ENCODE results near the gene CARD9.

Gene CARD9

DNA sequence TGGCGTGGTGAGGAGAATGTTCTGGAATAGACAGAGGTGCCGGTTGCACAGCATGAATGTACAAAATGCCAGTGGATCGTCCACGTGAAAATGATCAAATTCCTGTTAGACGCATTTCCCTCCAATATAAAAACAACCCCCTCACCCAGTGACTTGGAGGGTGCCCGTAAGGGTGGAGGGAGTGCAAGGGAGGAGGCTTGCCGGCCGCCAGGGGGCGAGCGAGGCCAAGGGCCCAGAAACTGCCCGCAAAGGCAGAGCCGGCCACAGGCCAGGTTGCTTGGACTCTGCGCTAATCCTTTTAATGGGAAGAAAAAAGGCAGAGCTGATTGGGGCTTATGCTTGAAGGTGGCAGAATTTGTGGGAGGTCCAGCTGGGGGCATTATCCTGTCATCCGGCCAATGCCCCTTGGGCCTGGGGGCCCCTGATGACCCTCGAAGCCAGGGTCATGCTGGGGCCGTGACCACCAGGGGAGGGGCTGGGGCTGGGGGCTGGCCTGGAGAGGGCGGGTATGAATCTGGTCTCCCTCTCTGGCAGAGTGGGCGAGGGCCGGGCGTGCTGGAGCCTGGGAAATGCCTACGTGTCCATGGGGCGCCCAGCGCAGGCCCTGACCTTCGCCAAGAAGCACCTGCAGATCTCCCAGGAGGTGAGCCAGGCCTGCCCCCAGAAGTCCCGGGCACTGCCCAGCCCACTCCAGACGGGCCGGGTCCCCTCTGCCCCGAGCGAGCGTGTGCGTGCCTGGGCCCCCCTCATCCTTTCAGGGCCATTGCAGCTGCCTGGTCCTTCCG is 34.1 kb downstream of the CARD9 start:
- no peak for DNase-seq (ENCODE audit: low read depth)
- TF ChIP-seq, protein P1, sequence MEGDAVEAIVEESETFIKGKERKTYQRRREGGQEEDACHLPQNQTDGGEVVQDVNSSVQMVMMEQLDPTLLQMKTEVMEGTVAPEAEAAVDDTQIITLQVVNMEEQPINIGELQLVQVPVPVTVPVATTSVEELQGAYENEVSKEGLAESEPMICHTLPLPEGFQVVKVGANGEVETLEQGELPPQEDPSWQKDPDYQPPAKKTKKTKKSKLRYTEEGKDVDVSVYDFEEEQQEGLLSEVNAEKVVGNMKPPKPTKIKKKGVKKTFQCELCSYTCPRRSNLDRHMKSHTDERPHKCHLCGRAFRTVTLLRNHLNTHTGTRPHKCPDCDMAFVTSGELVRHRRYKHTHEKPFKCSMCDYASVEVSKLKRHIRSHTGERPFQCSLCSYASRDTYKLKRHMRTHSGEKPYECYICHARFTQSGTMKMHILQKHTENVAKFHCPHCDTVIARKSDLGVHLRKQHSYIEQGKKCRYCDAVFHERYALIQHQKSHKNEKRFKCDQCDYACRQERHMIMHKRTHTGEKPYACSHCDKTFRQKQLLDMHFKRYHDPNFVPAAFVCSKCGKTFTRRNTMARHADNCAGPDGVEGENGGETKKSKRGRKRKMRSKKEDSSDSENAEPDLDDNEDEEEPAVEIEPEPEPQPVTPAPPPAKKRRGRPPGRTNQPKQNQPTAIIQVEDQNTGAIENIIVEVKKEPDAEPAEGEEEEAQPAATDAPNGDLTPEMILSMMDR (IDR thresholded peaks at IDR 0.05; ENCODE audit: control insufficient read depth, insufficient read depth, low read depth, low read length, missing control alignments) = peak; percentile 76
- H3K4me3 ChIP-seq (ENCODE audit: control insufficient read depth, low read depth, low read length) = no peak overlapping the region

DNA sequence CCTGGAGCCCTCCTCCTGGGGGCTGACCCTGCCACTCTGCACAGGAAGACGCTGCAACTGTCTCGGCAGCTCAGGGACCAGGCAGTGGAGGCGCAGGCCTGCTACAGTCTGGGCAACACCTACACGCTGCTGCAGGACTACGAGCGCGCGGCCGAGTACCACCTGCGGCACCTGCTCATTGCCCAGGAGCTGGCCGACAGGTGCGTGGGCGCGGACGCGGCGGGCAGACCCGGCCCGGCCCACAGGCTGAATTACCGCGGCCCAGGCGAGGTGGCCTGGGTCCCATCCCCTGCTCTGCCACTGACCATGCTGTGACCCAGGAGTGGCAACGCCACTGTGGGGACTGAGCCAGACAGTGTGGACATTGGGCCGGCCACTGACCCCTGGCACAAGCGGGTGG is 35.0 kb downstream of the CARD9 start:
- no peak for DNase-seq (ENCODE audit: low read depth)
- TF ChIP-seq, protein P1 (IDR thresholded peaks at IDR 0.05; ENCODE audit: control insufficient read depth, insufficient read depth, low read depth, low read length, missing control alignments) = no peak
- H3K4me3 ChIP-seq (ENCODE audit: control insufficient read depth, low read depth, low read length) = no peak overlapping the region

DNA sequence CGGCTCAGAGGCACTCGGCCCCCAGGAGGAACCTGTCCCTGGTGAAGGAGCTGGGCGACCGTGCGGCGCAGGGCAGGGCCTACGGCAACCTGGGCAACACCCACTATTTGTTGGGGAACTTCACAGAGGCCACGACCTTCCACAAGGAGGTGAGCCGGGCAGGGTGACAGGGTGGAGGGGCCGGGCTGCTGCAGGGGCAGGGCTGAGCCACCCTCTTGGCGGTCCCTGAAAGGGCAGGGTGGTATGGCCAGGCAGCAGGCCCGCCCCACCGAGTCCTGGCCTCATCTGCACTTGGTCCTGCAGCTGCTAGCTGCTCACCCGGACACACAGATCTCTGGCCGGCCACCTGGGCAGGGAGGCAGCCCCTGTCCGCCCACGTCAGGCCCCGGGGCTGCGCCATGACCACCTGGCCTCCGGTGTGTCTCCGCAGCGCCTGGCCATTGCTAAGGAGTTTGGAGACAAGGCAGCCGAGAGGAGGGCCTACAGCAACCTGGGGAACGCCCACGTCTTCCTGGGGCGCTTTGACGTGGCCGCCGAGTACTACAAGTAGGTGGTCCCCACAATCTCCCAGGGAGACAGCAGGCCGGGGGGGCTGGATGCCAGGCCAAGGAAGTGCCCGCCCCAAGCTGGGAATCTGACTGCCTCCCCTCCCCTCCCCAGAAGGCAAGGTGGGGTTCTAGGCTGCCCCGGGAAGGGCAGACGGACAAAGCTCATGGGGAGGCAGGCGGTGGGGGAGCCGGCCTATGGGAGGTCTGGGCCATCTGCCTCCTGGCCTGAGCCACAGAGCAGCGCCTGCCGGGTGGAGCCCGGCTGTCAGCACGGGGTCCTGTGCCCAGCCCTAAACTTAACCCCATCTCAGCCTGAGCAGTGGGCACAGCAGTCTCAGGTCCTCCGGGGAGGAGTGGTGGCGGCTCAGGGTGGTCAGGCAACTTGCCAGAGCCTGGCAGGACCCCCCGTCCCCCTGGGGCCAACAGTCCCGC is 35.8 kb downstream of the CARD9 start:
- TF ChIP-seq, protein P1 (IDR thresholded peaks at IDR 0.05; ENCODE audit: control insufficient read depth, insufficient read depth, low read depth, low read length, missing control alignments) = no peak
- DNase-seq (ENCODE audit: low read depth) = no peak
- no peak overlapping the region for H3K4me3 ChIP-seq (ENCODE audit: control insufficient read depth, low read depth, low read length)

DNA sequence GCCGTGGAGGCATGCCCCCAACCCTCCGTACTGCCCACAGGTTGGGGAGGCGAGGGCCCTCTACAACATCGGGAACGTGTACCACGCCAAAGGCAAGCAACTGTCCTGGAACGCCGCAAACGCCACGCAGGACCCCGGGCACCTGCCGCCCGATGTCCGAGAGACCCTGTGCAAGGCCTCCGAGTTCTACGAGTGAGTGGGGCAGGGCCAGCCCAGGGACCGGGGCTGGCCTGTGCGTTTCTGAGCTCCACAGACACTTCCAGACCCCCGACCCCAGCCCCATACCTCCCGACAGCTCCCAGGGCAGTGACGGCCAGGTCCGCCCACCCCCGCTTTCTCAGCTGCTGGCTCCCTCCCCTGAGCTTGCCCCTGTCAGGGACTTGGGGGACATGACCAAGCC is 36.6 kb downstream of the CARD9 start:
- TF ChIP-seq, protein P1 (IDR thresholded peaks at IDR 0.05; ENCODE audit: control insufficient read depth, insufficient read depth, low read depth, low read length, missing control alignments) = no peak
- H3K4me3 ChIP-seq (ENCODE audit: control insufficient read depth, low read depth, low read length) = no peak overlapping the region
- DNase-seq (ENCODE audit: low read depth) = no peak

DNA sequence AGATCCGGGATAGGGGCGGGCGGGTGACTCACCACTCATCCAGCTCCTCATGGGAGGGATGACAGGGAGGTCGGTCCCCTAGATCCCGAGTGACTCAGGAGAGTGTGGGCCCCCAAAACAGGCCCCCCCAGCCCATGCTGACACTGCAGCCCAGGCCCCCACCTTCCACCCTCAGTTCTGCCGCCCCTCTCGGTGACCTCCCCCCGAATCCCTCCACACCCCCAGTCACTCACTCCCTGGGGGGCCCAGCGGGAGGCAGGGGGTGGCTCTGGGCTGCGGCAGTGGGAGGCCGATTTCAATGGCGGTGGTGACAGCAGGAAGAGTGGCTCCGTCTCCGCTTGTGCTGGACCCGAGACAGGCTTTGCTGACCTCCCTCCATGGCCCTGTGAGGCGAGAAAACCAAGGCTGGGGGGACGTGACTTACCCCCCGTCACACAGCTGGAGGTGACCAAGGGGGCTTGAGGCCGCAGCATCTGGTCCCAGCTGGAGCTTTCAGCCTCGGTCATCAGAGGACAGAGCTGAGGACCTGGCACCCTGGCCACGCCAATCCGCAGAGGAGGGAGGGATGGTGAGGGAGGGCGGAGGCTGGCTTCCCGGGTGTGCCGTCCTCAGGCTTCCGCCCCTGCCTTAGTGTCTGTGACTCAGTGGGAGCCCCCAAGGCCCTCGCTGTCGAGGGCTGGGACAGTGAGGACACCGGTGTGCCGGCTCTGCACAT is 37.2 kb downstream of the CARD9 start:
- no peak overlapping the region for H3K4me3 ChIP-seq (ENCODE audit: control insufficient read depth, low read depth, low read length)
- TF ChIP-seq, protein P1 (IDR thresholded peaks at IDR 0.05; ENCODE audit: control insufficient read depth, insufficient read depth, low read depth, low read length, missing control alignments) = no peak
- DNase-seq (ENCODE audit: low read depth) = no peak
